T-helper 1 cell (primary cell): ENCODE measurements around the gene NKD1.
A peak's percentile ranks its signal among the peaks of the same experiment; 100 is the strongest.

Experiments used
- DNase-seq, 5 donors: peaks; one replicate each; pipeline ENCODE4 v3.0.0-alpha.2; 2012 to 2020

Gene NKD1

DNA sequence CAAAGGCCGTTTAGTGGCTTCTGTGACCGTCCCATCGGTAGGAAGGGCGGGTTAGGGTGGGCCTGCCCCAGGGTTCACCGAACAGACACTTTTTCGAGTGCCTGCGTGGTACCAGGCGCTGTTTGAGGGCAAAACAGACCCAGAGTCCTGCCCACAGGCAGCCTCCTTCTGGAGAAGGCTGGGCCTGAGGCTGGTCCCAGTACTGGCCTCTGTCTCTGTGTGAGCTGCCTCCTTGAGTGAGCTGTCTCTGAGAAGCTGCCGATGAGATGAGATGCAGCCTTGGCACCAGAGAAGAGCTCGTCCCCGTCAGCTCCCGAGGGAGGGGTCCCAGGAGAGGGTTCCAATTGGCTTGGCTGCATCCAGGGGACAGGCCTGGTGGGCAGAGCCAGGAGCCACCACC, 53.1 kb downstream of the NKD1 start:
- DNase-seq, result no peak

DNA sequence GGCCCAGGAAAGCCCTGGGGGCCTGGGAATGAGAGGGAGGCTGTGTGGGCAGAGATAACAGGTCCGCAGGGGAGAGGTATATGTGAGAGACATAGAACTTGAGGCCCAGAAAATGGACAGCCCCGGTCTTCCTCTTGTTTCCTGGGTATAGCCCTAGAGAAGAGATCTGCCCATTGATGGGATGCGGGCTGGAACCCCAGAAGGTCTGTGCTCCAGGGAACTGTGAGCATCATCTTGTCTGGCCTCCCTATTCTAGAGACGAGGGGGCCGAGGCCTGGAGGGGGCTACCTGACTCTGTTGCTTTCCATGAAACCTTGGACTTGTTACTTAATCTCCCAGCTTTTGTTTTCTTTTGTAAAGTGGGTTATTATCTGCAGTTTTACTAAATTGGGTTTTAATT, 53.9 kb downstream of the NKD1 start:
- no peak for DNase-seq

DNA sequence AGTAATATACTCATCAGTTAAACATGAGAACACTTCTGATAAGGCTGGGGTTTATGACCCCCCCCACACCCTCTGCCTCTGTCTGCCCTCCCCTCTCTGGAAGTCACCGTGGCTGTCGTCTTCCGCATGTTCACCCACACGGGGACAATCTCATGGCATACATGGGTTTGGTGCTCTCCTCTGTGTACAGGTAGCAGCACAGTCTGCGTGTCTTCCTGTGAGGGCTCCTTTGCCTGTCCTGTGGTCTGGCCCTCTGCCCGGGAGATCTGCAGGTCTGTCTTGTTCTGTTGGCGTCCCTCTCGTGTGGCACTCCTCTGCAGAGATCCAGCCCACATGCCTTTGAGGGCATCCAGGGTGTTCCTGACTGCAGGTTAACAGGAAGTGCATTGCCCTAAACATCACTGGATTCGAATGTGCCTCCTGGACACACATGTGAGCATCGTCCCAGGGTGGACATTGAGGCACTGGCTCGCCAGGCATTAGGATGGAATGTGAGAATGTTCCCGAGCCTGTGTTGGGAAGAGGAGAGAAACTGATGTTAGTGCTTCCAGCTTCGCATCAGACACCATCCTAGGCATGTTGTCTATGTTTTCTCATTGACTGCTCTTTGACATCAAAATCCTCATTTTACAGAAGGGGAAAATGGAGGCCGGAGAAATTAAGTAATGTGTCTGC, 54.5 kb downstream of the NKD1 start:
- DNase-seq, result peak in 3 of 5 donors; percentile 30 to 44 (median 31)

DNA sequence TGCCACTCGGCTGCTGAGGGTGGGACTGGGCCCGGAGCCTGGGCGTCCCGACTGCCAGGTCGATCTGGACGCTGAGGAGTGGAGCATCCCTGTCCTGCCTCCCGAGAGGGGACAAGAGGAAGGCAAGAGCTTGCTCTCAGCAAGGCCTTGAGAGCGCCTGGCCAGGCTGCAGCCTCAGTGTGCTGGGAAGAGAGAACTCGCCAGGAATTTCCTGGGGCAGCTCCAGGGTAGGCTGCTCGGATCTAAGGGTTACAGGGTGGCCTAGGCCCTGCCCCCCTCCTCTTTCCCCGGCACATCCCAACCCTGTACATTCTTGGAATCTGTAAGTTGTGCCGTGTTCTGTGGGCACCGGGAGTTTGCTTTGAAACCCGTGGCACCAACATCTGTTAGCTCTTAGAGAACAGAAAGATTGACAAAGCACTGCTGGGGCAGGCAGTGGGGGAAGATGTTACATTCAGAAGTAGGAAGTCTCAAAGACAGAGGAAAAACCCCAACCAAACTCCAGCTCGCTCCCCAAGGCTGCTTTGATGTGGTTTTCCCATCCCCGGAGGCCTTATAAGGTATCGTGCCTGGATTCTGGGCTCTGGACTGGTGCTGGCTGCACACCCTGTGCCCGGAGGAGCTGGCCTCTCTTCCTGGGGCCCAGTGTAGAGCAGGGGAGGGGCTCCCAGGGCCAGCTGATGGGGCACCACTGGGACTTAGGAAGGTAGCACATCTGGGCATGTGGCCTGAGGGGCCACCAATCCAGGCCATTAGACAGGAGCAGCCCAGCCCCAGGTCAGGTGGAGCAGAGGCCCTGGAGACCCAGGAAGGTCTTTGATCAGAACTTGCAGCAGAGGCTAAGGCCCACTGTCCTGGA, 55.2 kb downstream of the NKD1 start:
- DNase-seq, result no peak

DNA sequence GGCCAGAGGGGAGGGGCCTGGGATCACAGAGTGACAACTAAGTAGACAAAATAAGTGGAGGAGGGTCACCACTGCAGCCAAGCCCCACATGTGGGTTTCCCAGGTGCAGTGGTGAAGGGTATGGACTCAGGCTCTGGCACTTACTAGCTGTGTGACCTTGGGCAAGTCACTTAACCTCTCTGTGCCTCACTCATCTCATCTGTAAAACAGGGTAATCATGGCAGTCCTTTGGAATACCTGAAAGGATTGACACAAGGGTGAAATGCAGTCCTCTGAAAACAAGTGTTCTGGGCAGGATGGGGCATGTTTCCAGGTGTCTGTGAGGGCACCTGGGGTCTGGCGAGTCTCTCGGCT, 55.8 kb downstream of the NKD1 start:
- DNase-seq, result no peak

DNA sequence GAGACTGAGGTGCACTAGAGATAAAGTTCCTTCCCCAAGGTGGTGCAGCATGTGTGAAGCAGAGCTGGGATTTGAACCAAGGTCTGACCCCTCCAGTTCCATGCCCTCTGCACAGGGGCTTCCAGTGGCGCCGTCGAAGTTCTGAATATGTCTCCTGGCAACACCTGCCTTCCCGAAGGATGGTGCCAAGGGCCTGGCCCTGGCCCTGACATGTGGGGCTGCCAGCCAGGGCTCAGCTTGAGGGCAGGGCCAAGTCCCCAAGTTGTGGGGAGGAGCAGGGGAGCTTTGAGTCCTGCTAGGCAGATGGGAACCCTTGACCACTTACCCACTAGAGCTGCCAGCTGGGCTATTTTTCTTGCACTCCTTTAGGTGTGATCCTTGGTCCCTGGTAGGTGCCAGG, 56.4 kb downstream of the NKD1 start:
- no peak for DNase-seq

DNA sequence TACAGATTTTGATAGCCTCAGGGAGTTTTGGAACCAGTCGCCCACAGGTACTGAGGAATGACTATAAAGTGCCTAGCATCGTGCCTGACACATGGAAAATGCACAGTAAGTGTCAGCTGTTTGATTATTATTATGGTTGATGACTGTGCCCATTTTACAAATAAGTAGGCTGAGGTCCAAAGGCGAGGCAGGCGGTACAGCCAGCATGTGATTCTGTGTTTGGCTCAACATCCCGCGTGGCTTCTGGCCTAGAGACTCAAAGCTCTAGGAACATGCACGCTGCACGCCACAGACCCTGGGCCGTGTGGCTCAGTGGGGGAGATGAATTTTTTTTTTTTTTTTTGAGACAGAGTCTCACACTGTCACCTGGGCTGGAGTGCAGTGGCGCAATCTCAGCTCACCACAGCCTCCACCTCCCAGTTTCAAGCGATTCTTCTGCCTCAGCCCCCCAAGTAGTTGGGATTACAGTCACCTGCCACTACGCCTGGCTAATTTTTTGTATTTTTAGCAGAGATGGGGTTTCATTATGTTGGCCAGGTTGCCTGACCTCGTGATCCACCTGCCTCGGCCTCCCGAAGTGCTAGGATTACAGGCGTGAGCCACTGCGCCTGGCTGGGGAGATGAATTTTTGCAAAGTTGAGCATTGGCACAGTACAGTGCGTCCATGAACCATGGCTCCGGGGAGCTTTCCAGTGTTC, 57.7 kb downstream of the NKD1 start:
- no peak for DNase-seq

DNA sequence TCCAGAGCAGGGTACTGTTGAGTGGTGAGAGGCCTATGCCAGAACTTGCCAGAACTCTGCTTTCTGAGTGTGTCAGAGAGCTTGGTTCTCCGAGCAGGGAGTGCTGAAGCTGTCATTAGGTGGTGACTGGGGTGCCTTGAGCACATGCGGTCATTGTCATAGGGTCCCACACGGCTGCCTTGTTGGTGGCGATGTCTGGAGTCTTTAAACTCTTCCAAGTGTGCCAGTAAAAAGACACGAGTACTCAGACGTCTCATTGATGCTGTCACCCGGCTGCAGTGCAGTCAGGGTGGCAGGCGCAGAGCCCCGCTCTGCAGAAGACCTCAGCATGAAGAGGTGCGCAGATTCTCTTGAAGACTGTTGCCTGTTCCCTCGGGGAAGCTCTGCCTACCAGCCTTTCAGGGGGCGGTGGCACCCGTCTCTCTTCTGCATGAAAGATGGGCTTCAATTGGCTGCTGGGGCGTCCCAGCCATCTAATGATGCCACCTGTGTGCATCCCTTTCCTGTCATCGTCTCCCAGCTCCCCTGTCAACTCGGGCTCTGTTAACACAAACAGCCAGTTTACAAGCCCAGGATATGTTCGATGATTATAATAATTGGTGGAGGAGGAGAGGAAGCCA, 58.3 kb downstream of the NKD1 start:
- no peak for DNase-seq

DNA sequence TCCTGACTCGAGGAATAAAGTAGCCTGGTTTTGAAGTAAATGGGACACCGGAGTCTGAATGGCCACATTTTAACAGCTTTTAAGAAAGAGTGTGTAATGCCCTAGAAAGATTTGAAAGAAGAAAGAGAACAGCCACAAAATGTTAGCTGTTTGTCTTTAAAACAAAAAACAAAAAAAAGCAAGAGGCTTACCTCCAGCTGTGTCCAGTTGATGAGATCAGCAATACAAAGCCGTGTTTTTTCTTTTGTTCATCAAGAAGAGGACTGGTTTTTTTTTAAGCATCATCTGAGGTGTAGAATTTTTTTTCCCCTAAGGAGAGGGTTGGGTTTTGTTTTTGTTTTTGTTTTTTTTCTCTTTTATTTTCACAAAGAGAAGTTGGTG, 58.8 kb downstream of the NKD1 start:
- DNase-seq, result no peak

DNA sequence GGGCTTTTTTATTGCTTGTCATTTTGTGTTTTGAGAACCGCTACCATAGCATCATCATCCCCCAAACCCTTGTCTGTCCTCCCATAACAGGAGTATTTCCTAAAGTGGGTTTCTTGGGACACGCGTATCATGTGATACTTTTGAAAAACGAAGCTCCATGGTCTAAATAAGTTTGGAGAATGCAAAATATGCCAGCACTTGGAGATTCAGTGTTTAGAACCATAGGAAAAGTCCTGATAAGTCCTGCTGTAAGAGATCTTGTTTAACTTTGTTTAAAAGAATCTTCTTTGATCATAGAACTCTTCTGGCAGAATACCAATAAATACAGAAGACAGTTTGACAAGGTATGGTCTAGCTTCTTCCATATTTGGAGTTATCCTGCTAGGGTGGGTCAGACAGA, 59.3 kb downstream of the NKD1 start:
- no peak for DNase-seq

DNA sequence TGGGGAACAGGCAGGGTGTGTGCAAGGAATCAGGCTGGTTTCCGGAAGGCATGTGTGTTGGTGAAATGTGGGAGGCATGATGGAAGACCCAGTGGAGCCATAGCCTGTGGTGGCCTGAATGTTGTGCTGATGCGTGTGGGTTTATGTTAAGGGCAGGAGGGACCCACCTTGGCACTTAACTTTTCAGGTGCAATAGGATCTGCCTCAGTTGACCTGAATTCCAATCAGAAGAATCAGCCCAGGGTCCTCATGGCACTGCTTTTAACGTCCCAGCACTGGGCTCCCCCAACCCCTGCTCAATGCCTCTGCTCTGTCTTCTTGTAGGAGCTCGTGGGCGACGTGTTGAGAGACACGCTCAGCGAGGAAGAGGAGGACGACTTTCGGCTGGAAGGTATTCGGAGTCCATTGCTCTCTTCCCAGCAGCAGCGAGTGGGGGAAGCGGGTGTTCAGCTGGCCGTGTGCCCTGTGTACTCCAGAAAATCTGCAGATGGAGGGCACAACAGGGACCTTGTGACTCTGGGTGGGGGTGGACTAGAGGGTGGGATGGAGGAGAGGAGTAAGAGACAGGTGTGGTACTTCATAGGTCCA, 59.9 kb downstream of the NKD1 start:
- DNase-seq, result no peak

DNA sequence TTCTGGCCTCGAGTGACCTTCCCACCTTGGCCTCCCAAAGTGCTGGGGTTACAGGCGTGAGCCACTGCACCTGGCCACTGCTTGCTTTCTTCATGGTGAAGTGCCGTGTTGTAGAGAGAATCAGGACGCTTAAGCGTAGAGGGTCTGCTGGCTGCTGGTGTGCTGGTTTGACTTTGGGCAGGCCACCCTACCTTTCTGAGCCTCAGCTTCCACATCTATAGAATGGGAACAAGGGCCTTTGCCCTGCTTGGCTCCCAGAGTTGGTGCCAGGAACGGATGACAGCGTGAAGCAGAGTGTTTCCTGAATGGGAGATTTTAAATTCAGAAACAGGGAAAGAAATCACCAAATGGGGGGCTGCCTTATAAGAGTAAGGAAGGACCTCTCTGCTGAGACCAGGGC, 60.9 kb downstream of the NKD1 start:
- DNase-seq, result no peak

DNA sequence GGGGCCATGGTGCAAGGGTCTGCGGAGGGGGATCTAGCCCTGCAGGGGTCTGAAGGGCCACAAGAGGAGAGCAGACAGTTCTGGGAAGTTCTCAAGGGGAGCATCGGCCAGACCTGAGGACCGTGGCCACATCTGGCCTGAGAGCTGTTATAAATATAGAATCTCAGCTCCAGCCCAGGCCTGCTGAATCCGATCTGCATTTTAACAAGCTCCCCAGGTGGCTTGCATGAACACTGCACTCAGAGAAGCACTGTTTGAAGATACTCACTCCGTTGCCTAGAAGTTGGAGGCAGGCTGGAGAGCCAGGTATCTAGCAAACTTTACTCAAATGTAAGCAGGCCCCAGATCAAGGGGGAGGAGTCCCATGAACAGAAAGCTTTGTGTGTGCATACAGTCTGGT, 61.3 kb downstream of the NKD1 start:
- no peak for DNase-seq

DNA sequence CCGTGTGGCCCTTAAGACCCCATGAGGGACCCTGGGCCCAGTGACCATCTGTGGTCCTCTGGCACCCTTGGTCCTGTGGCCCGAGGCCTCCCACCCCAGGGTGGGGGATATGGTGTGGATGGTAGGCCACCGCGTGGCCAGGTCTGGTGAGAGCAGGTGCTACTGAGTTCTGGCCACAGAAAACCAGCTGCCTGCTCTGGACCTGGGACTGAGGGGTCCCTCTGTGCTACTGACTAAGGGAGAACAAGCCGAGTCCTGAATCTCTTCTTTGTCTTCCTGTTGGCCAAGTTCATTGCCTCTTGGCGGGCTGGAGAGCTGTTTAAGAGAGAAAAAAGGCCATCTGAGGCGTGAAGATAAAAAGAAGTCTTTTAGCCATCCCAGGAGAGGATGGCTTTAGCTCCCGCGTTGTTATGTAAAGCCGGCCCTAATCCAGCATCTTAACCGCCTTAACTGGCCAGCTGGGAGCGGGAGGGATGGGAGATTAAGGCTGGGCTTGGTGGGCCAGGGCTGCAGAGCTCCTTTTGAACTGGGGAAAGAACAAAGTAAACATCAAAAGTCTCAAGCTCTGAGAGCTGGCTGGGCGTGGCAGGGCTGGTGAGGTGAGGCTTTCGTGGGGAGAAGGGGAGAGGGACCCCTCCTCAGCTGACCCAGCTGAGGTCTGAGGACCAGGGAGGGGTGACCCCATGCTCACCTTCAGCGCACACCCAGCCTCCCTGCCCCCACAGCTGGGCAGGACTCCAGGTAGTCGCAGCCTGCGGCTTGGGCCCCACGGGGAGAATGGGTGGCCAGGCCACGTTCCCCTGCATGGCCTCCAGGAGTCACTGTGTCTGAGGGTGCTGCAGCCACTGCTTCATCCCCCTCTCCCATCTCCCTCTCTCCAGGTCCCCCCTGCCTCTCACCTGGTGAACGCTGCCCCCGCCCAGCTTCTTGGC, 62.4 kb downstream of the NKD1 start:
- no peak for DNase-seq

DNA sequence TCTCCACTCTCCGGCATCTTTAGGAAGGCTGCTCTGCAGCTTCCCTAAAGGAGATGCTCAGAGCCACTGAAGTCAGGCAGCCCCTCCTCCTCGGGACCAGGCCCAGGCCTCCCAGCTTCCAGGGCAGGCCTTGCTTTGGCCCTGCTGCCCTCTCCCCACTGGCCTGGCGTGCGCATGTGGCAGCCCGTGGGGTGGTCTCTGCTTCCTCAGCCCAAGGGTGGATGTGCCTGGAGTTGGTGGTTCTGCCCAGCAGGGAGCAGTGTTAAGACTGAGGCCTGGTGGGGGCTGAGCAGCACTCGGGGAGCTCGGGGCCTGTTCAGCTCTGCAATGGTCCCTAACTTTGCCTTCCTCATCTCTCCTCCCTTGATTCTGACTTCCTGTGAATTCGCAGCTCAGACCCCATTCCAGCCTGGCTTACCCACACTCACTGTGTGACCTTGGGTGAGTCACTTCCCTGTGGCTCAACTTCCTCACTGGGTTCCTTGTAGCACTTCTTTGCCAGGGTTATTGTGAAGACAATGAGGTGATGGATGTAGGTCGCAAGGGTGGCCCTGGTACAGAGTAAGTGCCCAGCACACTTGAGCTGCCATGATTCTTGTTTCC, 63.2 kb downstream of the NKD1 start:
- DNase-seq, result no peak

DNA sequence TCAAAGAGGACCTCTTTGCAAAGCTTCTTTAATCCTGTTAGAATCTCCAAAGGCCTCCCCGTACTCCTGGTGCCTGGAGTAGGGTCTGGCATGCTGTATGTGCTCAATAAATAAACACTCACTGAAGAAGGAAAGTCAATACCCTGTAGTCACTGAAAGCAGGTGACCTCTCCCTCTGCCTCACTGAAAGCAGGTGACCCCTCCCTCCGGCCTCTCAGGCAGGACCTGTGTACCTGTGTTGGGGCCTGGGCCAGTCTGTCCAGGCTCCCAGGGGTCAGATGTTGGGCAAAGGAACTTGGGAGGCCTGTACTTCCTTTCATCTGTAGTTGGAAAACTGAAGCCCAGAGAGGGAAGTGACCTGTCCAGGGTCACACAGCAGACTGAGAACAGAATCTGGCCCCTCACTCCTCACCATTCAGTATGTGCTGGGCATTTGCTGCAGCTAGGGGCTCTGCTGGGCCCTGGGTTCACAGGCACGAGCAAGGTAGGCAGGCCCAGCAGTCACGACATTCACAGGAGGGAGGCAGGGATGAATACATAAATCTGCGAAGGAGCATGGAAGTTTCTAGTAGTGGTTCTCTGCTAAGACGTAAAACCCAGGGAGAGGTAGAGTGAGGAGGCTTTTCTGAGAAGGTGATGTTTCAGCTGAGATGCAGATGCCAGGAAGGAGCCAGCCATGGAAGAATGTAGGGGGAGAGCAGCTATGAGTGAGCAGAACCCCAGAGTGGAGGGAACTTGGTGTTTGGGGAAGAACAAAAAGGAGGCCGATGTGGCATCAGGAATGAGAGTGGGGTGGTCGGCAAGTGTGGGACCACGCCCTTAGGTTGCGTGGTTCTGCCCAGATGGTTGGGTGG, 64.0 kb downstream of the NKD1 start:
- DNase-seq, result no peak

DNA sequence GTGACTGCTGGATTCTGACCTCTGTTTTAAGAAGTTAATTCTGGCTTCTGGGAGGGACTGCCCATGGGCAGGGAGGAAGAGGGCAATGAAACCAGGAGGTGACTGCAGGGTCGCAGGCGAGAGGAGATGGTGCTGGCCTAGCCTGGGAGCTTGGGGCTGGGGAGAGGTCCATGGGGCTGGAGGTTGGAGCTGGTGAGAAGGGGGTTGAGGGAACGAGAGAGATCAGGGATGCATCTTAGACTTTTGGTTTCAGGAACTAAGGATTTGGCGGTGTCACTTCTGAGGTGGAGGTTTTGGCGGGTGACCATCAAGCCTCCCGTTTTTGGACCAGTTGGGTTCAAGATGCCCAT, 64.6 kb downstream of the NKD1 start:
- no peak for DNase-seq

DNA sequence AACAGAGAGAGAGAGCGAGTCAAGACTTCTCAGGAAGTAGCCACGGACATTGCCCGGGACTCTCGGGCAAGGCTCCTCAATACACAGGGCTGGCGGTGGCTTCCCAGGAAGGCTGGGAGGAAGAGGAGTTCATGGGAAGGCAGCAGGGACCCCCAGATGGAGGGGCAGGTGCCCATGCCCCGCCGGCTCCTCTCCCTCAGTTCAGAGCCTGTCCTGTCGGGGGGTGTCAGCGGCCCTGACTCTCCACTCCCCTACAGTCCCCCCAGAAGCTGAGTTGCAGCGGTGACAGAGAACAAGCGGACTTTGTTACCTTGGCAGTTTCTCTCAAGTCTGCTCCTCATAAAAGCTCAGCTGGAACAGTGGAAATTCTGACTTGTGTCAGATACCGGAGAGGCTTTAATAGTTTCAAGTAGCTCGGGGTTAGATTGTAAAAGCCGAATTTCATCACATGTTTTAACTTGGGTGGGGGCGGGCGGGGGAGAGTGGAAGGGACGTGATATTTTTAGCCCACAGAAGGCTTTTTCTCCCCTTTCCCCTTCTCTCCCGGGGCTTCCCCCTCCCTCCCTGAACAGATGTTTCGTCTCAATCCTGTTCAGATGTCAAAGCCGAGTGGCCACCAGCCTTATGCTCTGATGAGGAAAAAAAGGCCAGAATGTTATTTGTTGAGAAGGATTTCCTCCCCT, 65.2 kb downstream of the NKD1 start:
- no peak for DNase-seq

DNA sequence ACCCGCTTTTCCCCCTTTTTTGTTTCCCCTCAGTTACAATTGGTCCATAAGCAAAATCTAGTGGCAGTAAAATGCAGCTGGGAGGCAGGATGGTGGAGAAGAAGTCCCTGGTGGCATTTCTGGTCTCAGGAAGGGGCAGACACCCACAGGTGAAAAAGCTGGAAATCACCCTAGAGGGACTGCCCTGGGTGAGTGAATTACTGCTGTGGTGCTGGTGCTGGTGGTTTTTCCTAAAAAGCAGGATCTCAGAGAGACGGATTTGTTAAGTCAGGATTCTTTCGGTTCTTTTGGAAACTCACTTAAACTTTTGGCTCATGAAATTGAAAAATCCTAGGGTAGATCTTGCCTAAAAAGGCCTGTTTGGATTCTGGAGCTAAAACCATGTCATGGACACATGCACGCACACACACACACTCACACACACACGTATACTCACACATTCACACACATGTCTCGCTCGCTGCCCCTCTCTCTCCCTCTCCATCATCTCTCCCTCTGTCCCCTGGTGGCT, 65.8 kb downstream of the NKD1 start:
- no peak for DNase-seq
